Endothelial cell of hepatic sinusoid (primary cell): ENCODE results near the gene IL36RN.
"Not testable (repeated sequence)": the region's sequence is repeated elsewhere in the genome, so short reads cannot be mapped to it uniquely, and the experiment has no call there.

Source experiments
- in situ Hi-C: cut with HindIII; loops from 2 replicates; pipeline ENCODE4 v1.10.0; 2017; ENCODE audit warnings: low sequenced_read_pairs

The IL36RN gene

DNA sequence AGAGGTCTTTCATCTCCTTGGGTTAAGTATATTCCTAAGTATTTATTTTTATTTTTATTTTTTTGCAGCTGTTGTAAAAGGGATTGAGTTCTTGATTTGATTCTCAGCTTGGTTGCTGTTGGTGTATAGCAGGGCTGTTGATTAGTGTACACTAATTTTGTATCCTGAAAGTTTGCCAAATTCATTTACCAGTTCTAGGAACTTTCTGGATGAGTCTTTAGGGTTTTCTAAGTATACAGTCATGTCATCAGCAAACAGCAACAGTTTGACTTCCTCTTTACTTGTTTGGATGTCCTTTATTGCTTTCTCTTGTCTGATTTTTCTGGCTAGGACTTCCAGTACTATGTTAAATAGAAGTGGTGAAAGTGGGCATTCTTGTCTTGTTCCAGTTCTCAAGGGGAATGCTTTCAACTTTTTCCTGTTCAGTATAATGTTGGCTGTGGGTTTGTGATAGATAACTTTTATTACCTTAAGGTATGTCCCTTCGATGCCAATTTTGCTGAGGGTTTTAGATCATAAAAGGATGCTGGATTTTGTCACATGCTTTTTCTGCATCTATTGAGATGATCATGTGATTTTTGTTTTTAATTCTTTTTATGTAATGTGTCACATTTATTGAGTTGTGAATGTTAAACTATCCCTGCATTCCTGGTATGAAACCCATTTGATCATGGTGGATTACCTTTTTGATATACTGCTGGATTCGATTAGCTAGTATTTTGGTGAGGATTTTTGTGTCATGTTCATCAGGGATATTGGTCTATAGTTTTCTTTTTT lies 38.0 kb downstream of the IL36RN start:
- in situ Hi-C loops, result not testable (repeated sequence)

DNA sequence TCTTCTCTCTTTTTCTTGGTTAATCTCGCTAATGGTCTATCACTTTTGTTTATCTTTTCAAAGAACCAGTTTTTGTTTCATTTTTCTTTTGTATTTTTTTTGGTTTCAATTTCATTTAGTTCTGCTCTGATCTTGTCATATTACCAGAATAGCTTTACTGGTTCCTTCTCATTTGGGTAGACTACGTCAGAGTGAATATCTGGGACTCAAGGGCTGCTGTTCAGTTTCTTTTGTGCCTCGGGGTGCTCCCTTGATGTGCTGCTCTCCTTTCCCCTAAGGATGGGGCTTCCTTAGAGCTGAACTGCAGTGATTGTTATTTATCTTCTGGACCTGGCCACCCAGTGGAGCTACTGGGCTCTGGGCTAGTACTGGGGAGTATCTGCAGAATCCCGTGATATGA lies 39.0 kb downstream of the IL36RN start:
- in situ Hi-C loops, result no loop called here

DNA sequence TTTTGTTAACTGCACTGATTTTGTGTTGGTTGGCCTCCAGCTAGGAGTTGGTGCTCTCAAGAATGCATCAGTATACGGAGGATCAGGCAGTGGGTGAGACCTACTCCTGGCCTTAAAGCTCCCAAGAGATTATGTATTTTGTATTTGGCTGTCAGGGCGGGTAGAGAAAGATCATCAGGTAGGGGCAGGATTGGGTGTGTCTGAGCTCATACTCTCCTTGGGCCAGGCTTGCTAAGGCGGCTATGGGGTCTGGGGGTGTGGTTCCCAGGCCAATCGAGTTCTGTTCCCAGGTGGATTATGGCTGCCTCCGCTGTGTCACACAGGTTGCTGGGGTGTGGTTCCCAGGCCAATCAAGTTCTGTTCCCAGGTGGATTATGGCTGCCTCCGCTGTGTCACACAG lies 39.5 kb downstream of the IL36RN start:
- in situ Hi-C loops, result no loop called here

DNA sequence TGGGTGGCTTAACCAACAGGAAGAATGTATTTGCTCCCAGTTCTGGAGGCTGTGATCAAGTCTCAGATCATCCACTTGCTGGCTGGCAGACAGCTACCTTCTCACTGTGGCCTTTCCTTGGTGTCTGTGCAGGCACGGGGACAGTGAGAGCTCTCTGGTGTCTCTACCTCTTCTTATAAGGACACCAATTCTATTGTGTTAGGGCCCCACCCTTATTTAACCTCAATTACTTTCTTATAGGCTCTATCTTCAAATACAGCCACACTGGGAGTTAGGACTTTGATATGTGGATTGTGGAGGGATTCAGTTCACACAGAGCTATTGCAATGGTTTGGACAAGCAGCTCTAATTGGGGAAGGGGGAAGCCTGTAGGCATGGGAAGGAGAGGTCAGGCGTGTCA lies 43.1 kb downstream of the IL36RN start:
- in situ Hi-C loops, result no loop called here

DNA sequence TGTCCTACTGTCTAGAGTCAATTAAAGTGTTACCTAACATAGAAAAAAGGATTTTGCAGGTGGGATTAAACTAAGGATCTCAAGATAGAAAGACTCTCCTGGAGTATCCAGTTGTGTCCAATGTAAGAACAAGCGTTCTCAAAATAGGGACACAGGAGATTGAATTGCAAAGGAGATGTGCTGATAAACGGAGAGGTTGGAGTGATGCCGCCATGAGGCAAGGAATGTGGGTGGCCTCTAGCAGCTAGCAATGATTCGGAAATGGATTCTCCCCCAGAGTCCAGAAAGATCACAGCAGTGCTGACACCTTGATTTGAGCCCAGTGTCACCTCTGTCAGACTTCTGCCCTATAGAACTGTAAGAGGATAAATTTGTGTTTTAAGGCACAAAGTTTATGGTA lies 44.3 kb downstream of the IL36RN start:
- in situ Hi-C loops, result no loop called here

DNA sequence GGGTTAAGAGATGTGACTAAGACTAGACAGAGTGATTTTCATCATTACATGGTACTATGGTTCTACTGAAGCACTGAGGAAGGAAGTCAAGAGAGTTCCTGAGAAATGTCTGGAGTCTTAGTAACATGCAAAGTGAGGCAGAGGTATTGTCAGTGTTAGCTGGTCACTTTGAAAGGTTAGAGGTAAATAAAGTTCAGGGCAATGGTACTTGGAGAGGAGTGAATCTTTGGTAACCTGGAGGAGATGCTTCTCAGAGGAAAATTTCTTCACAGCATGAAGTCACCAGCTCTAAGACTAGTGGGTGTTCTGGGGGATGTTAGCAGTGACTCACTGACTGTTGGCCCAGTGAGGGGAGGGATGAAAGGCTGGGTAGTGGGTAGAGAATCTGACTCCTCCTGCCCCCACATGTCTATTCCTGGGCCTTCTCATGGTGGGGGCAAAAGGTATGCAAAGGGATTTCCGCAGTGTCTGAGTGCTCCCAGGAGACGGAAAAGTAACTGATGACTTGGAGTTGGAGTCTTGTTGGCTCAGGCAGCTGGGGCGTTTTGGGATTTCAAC lies 45.1 kb downstream of the IL36RN start:
- in situ Hi-C loops, result no loop called here

DNA sequence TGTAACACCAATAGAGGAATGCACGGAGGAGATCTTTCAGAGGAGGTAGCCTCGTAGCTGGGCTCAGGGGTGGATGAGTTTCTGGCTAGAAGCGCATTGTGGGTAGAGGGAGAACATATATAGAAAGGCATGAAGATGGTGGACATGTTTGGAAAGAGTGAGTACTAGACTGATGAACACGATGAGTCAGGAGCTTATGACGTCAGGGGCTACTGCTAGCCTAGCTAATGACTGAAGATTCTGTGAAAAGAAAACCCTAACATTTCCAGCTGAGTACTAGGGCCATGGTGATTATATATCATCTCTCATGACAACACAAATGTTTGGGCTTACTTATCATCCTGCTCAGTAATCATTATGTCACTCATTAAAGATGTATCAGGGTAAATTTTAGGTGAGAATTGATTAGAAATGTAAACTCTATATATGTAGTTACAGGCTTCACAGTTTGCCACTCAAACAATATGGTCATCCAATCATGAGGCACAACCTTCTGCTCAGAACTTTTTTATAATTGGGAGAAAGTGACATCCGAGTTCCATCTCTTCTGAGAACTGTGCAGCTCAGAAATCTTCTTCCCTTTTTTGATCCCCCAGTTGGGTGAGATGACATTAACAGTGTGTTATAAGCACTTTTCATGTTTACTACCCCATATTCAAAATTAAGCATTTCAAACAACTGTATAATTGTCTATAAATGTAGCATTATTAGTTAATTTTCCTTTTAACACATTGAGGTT lies 46.2 kb downstream of the IL36RN start:
- in situ Hi-C loops, result no loop called here

DNA sequence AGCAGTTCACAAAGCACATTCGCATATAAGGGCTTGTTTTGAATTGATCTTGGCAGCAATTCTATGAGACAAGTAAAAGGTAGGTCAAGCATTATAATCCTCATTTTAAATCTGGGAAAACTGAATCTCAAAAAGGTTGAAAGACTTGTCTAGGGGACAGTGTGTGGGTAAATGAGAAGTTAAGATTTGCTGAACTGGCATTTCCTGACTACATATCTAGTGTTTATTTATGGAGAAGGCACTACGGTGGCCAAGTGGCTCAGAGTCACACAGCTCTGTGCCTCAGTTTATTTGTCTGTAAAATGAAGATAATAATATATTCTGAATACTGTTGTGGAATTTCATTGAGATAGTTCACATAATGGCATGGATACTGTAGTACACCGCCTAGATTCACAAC lies 52.1 kb downstream of the IL36RN start:
- in situ Hi-C loops, result no loop called here

DNA sequence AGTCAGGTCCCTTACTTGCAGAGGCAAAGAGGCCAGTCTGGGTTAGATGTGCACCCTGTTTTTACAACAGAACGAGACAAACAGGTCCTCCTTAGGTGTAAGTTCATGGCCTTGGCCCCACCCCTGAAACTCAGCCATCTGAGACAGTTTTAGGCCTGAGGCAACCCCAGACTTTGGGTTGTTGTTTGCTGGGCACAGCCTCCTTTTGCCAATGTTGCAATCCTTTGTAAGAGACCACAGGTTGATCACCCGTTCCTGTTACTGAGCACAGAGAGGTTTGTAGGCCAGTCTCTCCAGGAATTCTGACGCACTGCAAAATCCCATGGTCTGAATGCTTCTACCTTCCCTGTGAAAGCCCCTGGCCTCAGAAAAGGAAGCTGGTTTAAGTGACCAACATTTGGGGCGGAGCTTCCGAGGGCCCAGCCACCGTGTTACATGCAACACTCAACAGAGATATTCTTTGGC lies 52.9 kb downstream of the IL36RN start:
- in situ Hi-C loops, result no loop called here

DNA sequence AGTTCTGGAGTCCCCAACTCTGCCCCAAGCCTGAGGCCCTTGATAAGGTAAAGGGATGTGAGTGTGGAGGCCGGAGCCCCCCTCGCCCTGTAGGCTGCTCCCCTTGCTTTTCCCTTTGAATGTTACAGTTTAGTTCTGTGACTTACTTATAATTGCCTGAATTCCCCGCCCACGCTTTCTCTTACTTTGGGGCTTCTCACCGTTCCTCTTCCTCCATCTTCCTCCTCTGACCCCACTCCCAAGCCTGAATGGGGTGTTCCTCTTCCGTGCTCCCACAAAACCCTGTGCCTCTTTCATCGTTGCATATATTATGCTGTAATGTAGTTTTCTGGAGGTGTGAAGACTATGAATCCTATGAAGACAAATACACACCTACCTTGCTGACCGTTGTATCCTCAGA lies 53.4 kb downstream of the IL36RN start:
- in situ Hi-C loops, result no loop called here

DNA sequence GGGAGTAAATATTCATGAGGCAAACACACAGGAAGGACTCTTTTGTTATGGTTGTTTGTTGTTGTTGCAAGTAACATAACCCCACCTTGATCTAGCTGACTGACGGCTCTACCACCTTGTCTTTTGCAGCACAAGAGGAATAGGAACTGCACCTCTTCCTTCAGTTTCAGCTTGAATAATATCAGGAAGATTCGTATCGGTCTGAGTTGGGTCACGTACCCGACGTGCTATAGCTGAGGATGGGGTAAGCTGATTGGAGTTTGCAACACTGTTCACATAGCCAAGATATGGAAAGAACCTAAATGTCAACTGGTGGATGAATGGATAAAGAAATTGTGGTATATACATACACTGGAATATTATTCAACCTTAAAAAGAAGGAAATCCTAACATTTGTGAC lies 53.9 kb downstream of the IL36RN start:
- in situ Hi-C loops, result no loop called here

DNA sequence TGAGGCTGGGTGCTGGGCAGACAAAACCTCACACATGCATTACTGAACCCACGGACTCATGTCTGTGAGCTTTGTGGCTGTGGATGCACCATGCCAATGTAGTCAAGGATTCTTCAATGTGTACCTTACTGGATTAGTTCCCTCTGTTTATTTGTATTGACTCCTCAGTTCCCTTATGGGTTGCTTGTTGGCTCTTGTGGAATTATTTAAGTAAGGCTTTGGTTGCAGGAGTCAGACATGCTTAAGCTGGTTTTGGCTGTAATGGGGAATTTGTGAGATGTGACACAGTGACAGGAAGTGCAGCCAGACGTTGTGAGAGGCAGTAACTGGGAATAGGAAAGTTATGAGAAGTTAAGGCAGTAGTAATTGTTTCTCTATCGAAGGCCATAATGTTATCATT lies 54.8 kb downstream of the IL36RN start:
- in situ Hi-C loops, result no loop called here
